ACHN (cell line): ENCODE results near the gene KCNJ5.

Experiments
- DNase-seq: peaks from one replicate; pipeline ENCODE4 v3.0.0-alpha.2; 2015
- in situ Hi-C: cut with HindIII; loops from 2 replicates; pipeline ENCODE4 v1.10.0; 2017; ENCODE audit warnings: low sequenced_read_pairs, low pct_ligation_motif_present, low pct_unique_long_range_greater_than_20kb

KCNJ5 gene

DNA sequence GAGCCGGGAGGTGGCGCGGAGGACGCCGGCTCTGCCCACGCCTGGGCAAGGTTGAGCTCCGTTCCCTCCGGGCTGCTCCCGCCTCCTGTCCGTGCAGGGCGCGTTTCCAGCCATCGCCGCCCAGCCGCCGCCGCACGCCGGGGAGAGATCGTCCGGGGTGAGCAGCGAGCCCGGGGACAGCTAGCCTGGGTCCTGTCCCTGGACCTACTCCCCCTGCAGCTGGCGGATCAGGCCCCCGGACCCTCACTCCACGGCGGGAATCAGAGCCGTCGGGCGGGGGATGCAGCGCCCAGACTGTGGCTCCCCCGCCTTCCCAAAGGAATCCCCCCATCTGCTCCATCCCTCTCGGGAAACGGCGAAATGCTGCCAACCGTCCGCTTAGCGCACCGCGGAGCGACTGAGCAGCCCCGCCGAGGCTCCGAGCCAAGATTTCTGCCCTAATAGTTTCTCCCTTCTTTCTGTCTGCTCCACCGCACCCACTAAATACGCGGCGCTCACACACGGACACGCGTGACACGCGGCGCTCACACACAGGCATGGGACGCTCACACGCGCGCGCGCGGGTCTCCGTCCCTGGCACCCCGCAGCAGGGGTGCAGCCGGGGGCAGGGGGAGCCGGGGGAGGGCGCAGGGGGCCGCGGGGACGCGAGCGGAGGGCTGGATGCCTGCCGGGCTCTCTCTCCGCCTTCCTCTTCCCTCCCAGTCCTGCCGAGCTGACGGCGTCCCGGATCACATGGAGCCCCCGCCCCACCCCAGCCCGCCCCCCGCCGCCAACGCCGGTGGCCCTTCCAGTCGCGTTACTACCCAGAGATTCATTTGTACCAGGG, at the start of gene KCNJ5:
Gene KCNJ5 (plus strand): TSS at position 814 of the 826 bp plus-strand sequence. CDS start 19,918 bp downstream, outside the sequence.
- in situ Hi-C loops = no loop called here
- no peak for DNase-seq

DNA sequence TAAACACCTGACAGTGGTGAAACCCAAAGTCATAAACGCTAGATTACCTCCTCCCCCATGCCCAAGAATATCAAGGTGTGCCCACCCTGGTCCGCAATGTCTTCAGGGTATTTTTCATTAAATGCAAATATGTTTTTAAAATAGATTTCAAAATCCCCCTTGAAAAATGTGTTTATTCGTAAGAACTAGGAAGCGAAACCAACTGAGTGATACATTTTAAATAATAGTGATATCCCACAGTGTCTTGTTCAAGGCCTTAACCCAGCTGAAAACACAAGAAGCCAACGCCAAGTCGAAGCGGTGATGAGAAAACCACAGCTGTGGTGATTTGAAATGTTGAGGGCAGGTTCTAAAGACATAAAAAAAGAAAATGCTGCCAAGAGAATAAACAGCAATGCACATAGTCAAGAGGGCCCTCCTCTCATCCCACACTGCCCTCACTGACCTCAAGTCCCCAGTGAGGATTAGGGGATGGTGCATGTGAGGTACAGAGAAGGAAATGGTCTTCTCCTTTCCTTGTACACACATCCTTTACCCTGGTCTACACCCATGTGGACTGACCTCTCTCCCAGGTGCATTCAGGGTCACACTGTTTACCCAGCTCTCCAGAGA, 49.6 kb upstream of the KCNJ5 start:
- no peak for DNase-seq
- in situ Hi-C loops = no loop called here

GRCh38 chr11:128843198-128843785, 47.9 kb upstream of the KCNJ5 start:
- no peak for DNase-seq
- in situ Hi-C loops = no loop called here

DNA sequence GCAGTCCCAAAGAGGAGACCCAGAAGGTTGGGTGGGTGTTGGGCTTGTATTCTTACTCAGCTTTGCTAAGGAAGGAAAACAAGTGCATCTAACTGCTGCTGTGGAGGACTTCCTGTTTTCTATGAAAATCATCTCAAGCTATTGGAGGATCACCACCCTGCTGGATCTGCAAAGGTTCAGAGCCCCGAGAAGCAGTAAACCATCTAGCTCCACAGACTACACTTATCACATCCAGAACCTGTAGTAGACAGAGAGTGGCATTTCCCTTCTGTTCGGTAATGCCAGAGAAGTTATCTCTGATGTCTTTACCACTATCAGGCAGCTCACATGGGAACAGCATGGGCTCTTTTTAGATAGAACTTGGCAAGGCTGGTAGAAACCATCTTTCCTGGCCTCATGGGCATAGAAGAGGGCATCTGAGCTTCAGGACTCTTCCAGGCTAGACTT, 45.8 kb upstream of the KCNJ5 start:
- DNase-seq = no peak
- in situ Hi-C loops = no loop called here

DNA sequence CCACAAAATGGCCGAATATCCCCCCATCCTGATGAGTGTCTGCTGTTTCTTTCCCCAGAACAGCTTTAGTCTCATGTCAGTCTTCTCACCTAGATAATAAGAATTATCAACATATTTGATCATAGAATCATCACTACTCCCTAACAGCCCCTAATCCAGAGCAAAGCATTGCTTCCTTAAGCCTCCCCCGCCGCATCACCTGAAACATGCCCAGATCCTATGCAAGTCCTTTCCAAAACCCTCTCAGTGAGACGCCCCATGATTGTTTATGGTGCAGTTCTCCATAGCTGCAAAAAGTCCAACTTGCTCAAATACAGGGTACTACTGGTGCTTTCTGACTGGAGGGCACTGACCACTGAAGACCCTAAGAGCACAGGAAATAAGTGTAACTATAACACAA, 44.2 kb upstream of the KCNJ5 start:
- in situ Hi-C loops = no loop called here

DNA sequence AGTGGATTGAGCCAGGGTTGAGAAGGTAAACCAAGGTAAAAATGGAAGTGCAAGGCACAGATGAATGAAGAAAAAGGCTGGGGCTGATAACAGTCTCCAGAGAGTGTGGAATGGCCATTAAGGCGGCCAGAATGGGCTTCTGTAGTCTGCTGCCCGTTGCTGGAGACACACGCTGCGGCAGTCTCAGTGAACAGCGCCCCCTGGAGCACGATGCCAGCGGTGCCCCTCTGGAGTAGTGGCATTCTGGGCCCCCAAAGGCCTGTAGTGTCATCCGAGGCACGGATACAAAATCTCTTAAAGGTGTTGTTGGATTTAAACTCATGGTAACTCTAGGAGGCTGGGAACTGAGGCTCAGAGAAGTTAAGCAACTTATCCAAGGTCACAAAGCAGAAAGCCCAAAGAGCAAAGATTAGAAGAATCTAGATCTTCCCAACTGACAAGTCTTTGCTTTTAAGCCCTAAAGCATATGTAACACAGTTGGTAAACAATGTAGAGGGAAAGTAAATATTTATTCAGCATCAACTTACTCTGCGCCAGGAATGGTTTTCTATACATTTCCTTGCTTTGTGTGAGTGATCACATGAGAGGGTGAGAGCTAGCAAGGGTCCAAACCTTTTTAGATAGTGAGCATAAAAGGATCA, 42.2 kb upstream of the KCNJ5 start:
- in situ Hi-C loops = no loop called here

More for the DNA sequence above, 44.2 kb upstream of the KCNJ5 start:
- no peak for DNase-seq

GRCh38 chr11:128852327-128853023, 38.7 kb upstream of the KCNJ5 start:
- in situ Hi-C loops = no loop called here
- DNase-seq = no peak

More for the DNA sequence above, 42.2 kb upstream of the KCNJ5 start:
- peak; percentile 30 for DNase-seq

DNA sequence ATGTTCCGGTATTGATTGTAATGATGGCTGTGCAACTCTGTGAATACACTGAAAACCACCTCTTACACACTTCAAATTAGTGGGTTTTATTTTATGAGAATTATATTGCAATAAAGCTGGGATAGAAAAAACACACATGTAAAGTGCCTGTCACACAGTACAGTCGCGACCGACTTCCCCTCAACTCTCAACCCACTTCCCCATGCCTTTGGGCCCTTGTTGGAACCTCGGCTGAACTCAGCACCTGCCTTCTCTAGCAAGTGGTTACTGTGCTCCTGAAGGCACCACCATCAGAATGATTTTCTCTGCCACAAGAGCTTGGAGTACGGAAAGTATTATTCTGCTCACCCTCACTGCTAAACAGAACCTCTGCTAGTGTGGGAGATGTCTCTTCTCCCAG, 37.6 kb upstream of the KCNJ5 start:
- DNase-seq = no peak
- in situ Hi-C loops = no loop called here

DNA sequence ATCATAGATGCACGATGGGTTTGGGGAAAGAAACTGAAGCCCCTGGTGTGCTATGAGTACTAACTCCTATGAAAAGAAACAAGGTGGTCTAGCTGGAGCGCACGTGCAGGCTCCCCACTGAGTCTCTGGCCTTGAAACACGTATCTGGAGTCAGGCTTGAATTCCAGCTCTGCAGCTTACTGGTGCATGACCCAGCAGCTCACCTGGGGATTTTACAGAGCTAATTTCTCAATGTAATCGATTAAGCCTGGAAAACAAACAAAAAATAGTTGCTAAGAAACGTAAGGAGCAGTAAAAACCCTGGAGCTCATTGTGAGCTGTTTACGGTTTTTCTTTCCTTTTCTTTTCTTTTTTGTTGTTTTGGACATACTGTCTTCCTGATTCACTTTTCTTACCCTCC, 36.3 kb upstream of the KCNJ5 start:
- in situ Hi-C loops = no loop called here

DNA sequence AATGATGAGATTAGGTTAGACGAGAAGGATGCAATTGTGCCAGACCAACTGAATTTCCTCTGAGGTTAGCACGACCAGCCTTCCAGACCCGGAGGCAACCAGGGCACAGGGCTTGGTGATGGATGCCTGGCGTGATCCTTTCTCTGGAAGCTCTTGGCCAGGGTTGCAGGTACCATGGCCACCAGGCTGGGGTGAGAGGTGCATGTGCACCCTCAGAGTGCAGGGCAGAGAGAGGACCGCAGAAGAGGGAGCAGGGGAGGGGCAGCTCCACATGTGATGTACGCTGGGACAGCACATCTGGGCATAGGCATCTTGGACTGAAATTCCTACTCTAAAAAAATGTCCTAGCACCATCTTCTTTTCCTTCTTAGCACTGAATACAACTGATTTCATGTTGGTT, 34.9 kb upstream of the KCNJ5 start:
- DNase-seq = no peak
- in situ Hi-C loops = no loop called here

More for the DNA sequence above, 36.3 kb upstream of the KCNJ5 start:
- no peak for DNase-seq

DNA sequence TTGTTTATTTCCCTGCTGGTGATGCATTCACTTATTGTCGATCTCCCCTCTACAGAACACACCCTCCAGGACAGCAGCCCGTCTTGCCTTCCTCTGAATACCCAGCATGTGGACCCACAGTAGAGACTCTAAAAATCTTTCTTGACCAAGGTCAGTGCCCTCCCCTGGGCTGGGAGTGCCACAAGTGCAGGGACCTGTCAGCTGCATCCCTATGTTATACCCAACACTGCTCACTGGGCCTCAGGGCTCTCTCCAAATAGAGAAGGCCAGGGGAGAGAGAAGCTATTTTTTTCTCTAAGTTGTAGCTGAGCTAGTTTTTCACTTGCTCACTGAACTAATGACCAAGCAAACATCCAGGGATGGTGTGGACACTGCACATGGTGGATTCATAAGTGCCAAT, 33.8 kb upstream of the KCNJ5 start:
- in situ Hi-C loops = no loop called here
- no peak for DNase-seq

DNA sequence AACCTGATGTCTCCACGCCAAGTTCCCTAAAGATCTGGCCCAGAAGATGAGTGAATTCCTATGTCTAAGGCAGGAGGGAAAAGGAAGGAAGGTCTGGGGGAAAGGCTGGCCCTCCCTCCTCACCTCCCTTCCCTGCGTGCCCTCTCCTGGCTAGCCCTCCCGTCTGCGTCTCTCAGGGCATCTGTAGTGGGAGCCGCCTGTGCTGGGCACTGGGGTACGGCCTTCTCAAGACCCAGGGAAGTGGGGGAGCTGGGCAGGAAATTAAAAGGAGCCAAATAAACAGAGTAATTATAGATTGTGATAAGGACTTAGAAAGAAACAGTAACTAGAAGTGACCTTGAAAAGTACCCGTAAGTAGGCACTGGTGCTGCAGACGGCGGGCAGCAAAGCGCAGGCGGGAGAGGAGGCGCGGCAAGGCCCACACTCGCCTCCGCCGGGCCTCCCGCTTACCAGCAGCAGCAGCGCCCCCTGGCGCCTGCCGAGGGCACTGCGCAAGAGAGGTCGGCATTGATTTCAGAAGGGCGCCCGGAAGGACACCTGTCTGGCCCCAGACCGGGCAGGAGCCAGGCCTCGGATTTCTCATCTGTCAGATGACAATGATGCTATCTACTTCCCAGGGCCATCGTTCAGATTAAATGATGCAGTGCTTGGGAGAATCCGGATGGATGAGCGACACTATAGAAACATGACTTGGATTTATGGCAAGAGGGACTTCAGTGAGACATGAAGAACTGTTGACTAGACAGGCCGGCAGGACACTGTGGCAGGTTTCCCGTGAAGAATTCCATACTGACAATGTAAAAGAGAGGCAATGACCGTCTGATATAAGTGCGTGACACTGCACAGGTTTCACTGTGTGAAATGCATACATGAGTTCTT, 31.4 kb upstream of the KCNJ5 start:
- in situ Hi-C loops = no loop called here
- no peak for DNase-seq

- DNase-seq = no peak
- in situ Hi-C loops = no loop called here
Observed at GRCh38 chr11:128860571-128861361, 30.4 kb upstream of the KCNJ5 start.

- in situ Hi-C loops = no loop called here
- no peak for DNase-seq
Observed at GRCh38 chr11:128862406-128862805, 28.8 kb upstream of the KCNJ5 start.

- in situ Hi-C loops = no loop called here
Observed at GRCh38 chr11:128862908-128863660, 28.1 kb upstream of the KCNJ5 start.

GRCh38 chr11:128865490-128865889, 25.7 kb upstream of the KCNJ5 start:
- in situ Hi-C loops = no loop called here
- peak; percentile 69 for DNase-seq

More at GRCh38 chr11:128862908-128863660, 28.1 kb upstream of the KCNJ5 start:
- peak; percentile 4 for DNase-seq
